NCI-H524 treated with DMSO at 0.1 percent for 48 hours (cell line): Measurements from ENCODE around the gene ZBTB40.

Experiments used
- DNase-seq: peaks from one replicate; lab custom pipeline; 2025; lab: John Stamatoyannopoulos, UW

ZBTB40 gene

GRCh38 chr1:22530715-22531114 lies 79.1 kb downstream of the ZBTB40 start:
- no peak for DNase-seq

- no peak for DNase-seq
These were observed 79.6 kb downstream of the ZBTB40 start for GRCh38 chr1:22531251-22531650.

- no peak for DNase-seq
These were observed 81.7 kb downstream of the ZBTB40 start for GRCh38 chr1:22533244-22533895.

- no peak for DNase-seq
These were observed 83.3 kb downstream of the ZBTB40 start for GRCh38 chr1:22534951-22535350.

GRCh38 chr1:22535399-22535798 lies 83.7 kb downstream of the ZBTB40 start:
- no peak for DNase-seq

GRCh38 chr1:22536506-22536905 lies 84.9 kb downstream of the ZBTB40 start:
- DNase-seq = no peak

- DNase-seq = no peak
These were observed 85.9 kb downstream of the ZBTB40 start for GRCh38 chr1:22537441-22538139.

GRCh38 chr1:22539510-22540118 lies 88.0 kb downstream of the ZBTB40 start:
- DNase-seq = no peak

- no peak for DNase-seq
These were observed 88.7 kb downstream of the ZBTB40 start for GRCh38 chr1:22540337-22540736.

- no peak for DNase-seq
These were observed 91.2 kb downstream of the ZBTB40 start for GRCh38 chr1:22542886-22543285.

GRCh38 chr1:22543679-22544078 lies 92.0 kb downstream of the ZBTB40 start:
- DNase-seq = no peak

- no peak for DNase-seq
These were observed 93.0 kb downstream of the ZBTB40 start for GRCh38 chr1:22544606-22545005.

- DNase-seq = no peak
These were observed 93.5 kb downstream of the ZBTB40 start for GRCh38 chr1:22545141-22545540.

GRCh38 chr1:22547186-22547817 lies 95.7 kb downstream of the ZBTB40 start:
- DNase-seq = no peak

- DNase-seq = no peak
These were observed 96.3 kb downstream of the ZBTB40 start for GRCh38 chr1:22547818-22548462.

GRCh38 chr1:22550021-22550420 lies 98.4 kb downstream of the ZBTB40 start:
- no peak for DNase-seq

GRCh38 chr1:22551591-22551990 lies 99.9 kb downstream of the ZBTB40 start:
- DNase-seq = no peak

- DNase-seq = no peak
These were observed 100.4 kb downstream of the ZBTB40 start for GRCh38 chr1:22552021-22552420.

- DNase-seq = no peak
These were observed 101.6 kb downstream of the ZBTB40 start for GRCh38 chr1:22553104-22553880.

- DNase-seq = no peak
These were observed 102.4 kb downstream of the ZBTB40 start for GRCh38 chr1:22553991-22554522.

GRCh38 chr1:22555371-22555656 lies 103.7 kb downstream of the ZBTB40 start:
- no peak for DNase-seq
